ENCODE results near the gene CLN5. TPM values are rescaled to one million over a fixed set of nuclear protein-coding genes. Genes with fewer than 3 reads are reported as not detected.
"Not testable (repeated sequence)": the region's sequence is repeated elsewhere in the genome, so short reads cannot be mapped to it uniquely, and the experiment has no call there.

CLN5 gene
- total and polyA plus RNA-seq, 11 donors, result 11.8 to 19.1 (median 15.9) TPM

- Histone ChIP-seq H3K36me3 (peaks cover 0 to 98% (median 73%) of the 10 kb centered on the region in 9 donors), H3K27me3 (no peaks in the 10 kb centered on the region), H3K4me3 (no peak overlapping the region), H3K27ac (peak overlapping the region in 1 of 12 donors; percentile 3), H3K9me3 (no peaks in the 10 kb centered on the region), H3K4me1 (peaks cover 0 to 41% (median 15%) of the 10 kb centered on the region in 12 donors)
- no peak for DNase-seq
- TF ChIP-seq CTCF (IDR thresholded peaks at IDR 0.05) (no peak), POLR2A (IDR thresholded peaks at IDR 0.05) (no peak)
- peak in 3 of 4 donors; percentile 56 to 64 (median 60) for ATAC-seq
- WGBS, 4 donors, result 92 to 97% (median 95%) methylated on average over 2 of the region's 2 CpGs
- intact Hi-C loops (cut with DNase I), result no loop called here
These were observed 17.1 kb downstream of the CLN5 start for GRCh38 chr13:77009011-77009410.

- H3K9me3 ChIP-seq; H3K4me3 ChIP-seq; H3K27ac ChIP-seq; intact Hi-C loops (cut with DNase I); DNase-seq; ATAC-seq; H3K27me3 ChIP-seq: not testable (repeated sequence)
- Histone ChIP-seq H3K4me1 (peaks cover 0 to 41% (median 22%) of the 10 kb centered on the region in 12 donors), H3K36me3 (peaks cover 0 to 98% (median 80%) of the 10 kb centered on the region in 9 donors)
- WGBS, 4 donors, result 90 to 98% (median 95%) methylated on average over 5 of the region's 5 CpGs
These were observed 17.8 kb downstream of the CLN5 start for GRCh38 chr13:77009719-77010118.

GRCh38 chr13:77013853-77014542 lies 22.1 kb downstream of the CLN5 start:
- peak overlapping the region in 1 of 12 donors; percentile 12 for H3K27ac ChIP-seq
- 65 to 80% (median 75%) methylated on average over 2 of the region's 2 CpGs for WGBS, 4 donors

GRCh38 chr13:77014906-77015685 lies 23.2 kb downstream of the CLN5 start:
- no peaks in the 10 kb centered on the region for H3K27me3 ChIP-seq
- no peak for DNase-seq
- WGBS, 4 donors, result 86 to 92% (median 90%) methylated on average over 2 of the region's 2 CpGs
- peaks cover 0 to 63% (median 43%) of the 10 kb centered on the region in 12 donors for H3K4me1 ChIP-seq
- no peaks in the 10 kb centered on the region for H3K9me3 ChIP-seq
- ATAC-seq, result no peak
- no peak for TF ChIP-seq POLR2A (IDR thresholded peaks at IDR 0.05)
- TF ChIP-seq CTCF (IDR thresholded peaks at IDR 0.05), result no peak
- intact Hi-C loops (cut with DNase I), result no loop called here
- peaks cover 0 to 94% (median 86%) of the 10 kb centered on the region in 9 donors for H3K36me3 ChIP-seq
- H3K4me3 ChIP-seq, result no peak overlapping the region
- peak overlapping the region in 1 of 12 donors; percentile 12 for H3K27ac ChIP-seq

More at GRCh38 chr13:77013853-77014542, 22.1 kb downstream of the CLN5 start:
- Histone ChIP-seq H3K36me3 (peaks cover 0 to 100% (median 97%) of the 10 kb centered on the region in 9 donors), H3K9me3 (no peaks in the 10 kb centered on the region), H3K4me3 (no peak overlapping the region), H3K27me3 (no peaks in the 10 kb centered on the region), H3K4me1 (peaks cover 0 to 56% (median 35%) of the 10 kb centered on the region in 12 donors)
- DNase-seq (no peak), ATAC-seq (no peak)
- TF ChIP-seq CTCF (IDR thresholded peaks at IDR 0.05) (no peak), POLR2A (IDR thresholded peaks at IDR 0.05) (no peak)
- intact Hi-C loops (cut with DNase I), result no loop called here
